CD4-positive, alpha-beta T cell treated with Interleukin-6 at 100 ng/mL for 8 hours (primary cell): ENCODE results near the gene INPP5A.

Experiments
- DNase-seq: peaks from one replicate; pipeline ENCODE4 v3.0.0-alpha.2; 2020; ENCODE audit warnings: mixed read lengths, low spot score

Gene INPP5A

DNA sequence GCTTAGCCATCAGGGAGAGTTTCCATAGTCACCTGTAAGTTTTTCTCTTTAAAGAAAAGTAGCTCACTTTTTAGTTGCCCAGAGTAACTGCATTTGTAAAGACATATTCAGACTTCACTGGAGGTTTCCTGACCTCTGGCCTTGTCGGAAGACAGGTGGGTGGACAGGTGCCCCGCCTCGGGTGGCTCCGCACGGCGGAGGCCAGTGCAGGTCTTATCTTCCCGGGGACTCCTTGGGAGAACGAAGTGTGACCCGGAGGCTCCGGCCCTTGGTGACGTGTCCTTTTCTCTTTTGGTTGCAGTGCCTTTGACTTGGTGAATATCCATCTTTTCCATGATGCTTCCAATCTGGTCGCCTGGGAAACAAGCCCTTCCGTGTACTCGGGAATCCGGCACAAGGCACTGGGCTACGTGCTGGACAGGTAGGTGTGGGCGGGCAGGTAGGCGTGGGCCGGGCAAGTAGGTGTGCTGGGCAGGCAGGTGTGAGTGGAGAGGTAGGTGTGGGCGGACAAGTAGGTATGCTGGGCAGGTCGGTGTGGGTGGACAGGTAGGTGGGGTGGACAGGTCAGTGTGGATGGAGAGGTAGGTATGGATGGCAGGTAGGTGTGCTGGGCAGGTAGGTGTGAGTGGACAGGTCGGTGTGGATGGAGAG lies 172.6 kb downstream of the INPP5A start:
- DNase-seq: no peak

DNA sequence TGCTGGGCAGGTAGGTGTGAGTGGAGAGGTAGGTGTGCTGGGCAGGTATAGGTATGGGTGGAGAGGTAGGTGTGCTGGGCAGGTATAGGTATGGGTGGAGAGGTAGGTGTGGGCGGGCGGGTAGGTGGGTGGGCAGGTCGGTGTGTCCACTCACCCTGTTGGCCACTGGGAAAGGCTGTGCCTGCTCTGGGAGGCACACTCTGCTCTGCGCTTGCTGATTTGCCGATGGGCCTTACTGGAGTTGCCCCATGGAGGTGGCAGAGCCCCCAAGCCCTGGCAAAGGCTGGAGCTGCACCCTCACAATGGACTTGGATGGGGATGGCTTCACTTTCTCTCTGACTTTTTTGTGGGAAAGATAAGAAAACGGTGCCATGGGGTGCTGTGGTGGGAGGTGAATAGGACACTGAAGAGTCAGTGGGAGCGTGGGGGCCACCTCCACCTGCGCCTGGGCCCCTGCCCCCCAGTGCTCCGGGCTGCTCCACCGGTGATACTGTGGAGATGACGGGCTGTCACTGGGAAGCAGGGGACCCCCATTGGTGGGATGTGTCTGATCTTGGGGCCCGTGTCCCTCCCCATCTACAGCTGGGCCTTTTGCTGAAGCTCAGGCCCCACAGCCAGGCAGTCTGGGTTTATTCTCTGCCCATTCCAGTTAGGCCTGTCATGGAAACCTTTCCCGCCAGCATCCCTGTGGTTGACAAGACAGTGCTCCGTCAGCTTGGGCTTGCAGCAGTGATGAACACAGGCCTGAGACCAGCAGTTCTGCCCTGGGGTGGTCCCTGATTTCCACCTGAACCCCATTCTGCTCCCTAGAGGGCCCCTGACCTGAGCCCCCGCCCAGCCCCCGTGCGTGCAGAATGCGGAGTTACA lies 173.4 kb downstream of the INPP5A start:
- DNase-seq: no peak

- DNase-seq: no peak
Measured at GRCh38 chr10:132711613-132712121, 174.1 kb downstream of the INPP5A start.

DNA sequence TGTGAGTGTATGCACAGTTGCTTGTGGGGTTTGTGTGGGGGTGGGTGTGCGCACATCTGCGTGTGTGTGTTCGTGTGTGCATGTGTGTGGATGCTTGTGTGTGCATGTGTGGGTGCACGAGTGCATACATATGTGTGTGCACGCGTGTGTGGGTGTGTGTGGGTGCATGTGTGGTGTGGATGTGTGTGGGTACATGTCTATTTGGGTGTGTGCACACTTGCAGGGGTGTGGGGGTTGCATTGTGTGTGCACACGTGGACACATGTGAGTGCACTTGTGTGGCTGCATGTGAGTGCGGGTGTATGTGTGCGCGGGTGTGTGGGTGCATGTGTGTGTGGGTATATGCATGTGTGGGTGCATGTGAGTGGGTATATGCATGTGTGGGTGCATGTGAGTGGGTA lies 174.7 kb downstream of the INPP5A start:
- DNase-seq: no peak

DNA sequence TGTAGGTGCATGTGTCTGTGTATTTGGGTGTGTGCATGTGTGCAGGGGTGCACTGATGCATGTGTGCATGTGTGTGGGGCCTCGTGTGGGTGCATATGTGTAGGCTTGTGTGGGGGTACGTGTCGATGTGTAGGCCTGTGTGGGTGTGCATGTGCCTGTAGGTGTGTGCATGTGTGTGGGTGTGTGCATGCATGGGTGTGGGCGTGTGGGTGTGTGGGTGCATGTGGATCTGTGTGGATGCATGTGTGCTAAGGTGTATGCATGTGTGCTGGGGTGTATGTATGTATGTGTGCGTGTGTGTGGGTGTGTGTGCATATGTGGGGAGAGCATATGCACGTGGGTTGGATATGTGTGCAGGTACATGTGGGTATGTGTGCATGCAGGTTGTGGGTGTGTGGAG lies 175.2 kb downstream of the INPP5A start:
- no peak for DNase-seq

DNA sequence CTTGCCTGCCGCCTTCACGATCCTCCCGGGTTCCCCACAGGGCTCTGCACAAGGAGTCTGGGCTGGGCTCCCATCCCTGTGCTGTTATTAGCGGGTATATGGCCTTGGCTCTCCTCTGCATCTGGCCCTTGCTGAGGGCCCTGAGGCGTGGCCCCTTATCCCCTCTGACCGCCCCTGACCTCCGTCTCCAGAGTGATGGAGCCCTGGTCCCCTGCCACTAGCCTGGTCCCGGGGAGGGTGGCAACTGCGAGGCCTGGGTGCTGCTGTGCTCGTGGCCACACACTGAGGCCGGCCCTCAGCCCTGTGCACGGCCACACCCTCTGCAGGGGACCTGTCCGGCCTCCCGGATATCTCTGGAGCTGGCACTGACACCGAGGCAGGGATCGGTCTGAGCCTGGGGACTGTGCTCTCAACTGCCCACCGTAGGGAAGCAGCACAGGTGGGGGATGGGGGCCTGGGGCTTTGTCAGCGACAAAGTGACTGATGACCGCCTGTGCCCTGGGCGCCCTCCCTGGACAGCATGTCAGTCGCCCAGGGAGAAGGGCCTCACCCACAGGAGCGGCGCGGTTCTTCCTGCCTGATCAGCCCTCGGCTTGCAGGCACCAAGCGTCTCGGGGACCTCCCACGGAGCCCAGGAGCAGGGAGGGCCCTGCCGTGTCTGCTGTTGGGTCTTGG lies 176.0 kb downstream of the INPP5A start:
- no peak for DNase-seq

DNA sequence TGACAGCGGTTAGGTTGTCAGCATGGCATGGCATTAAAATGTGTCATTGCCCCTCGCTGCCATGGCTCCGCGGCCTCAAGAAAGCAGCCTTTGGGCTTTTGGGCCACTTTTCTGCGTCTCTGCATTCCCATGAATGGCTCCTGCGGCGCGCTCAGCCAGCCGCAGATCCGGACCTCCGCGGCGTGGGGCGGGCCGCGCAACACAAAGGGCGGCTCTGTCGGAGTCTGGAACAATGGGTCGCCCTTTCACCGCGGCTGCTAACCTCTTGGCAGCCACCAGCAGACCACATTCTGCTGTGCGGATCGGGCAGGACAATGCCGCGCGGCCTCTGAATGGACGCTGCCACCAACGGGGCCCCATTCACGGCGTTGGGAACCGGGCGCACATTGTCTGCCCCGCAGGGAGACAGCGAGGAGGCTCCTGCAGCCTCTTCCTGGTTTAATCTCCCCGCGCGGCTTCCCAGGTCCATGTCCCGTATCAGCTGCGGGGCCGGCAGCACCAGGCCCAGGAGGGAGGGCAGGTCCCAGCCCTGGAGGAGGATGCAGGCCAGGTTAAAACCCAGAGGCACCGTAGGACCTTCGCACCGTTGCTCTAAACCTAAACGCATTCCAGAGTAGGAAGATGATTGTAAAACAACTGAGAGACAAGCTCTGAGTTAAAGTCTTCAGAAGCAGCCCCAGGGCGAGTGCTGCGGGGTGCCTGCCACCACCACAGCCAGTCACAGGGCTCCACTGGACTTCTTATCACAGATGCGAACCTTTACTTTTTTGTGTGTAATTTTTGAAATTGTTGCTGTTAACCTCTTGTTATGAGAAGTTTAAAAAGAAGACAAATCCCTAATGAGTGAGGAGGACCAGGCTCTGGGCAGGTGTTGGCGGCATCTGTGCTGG lies 176.8 kb downstream of the INPP5A start:
- no peak for DNase-seq

- DNase-seq: no peak
Measured at GRCh38 chr10:132714986-132715775, 177.6 kb downstream of the INPP5A start.

GRCh38 chr10:132715776-132716680 lies 178.4 kb downstream of the INPP5A start:
- no peak for DNase-seq

DNA sequence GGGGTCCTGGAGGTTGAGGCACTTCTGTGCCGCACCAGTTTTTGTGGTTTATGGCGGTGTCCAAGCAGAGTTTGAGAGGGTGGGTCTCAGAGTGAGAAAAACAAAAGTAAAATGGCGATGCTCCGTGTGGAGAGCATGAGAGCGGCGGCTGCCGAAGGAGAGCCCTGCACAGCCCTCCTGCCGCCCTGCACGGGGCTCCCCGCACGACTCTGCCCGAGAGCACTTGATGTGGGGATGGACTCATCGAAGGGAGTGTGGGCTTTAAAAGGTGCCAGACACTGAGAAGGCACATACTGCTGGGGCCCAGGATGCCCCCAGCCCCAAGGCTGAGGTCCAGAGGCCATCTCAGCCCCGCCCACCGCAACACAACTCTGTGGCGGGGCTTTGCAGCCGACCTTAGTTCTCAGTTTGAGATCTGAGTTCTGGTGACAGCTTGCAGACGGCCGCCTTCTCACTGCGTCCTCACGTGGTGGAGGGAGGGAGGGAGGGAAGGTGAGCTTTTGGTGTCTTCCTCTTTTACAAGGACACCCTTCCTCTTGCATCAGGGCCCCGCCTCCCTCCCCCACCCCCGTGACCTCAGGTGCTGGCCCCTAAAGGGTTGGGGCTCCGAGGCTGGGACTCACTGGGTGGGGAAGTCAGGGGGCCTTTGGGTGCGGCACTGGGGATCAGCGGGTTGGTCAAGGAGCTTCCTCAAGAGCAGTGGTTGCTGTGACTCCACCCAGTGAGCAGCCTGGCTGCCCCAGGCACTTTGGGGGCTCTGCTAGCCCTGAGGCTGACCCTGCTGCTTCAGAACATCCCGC lies 179.3 kb downstream of the INPP5A start:
- DNase-seq: no peak

DNA sequence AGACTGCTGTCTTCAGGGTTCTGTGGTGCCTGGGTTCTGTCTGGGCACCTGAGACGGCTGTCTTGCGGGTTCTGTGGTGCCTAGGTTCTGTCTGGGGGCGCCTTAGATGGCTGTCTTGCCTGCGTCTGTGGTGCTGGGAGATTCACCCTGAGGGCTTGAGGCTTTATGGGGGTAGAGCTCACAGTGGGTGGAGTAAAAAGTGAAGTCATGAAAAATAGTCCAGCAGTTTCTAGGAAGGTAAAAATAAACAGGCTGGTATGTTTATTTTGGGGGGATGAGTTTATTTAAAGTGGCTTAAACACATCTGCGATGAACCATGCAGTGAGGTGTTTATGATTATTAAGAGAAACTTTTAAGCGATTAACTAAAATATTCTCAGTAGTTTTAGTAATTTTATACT lies 184.1 kb downstream of the INPP5A start:
- DNase-seq: no peak

GRCh38 chr10:132722394-132723329 lies 185.1 kb downstream of the INPP5A start:
- DNase-seq: no peak

- DNase-seq: no peak
Measured at GRCh38 chr10:132723330-132723970, 185.9 kb downstream of the INPP5A start.

DNA sequence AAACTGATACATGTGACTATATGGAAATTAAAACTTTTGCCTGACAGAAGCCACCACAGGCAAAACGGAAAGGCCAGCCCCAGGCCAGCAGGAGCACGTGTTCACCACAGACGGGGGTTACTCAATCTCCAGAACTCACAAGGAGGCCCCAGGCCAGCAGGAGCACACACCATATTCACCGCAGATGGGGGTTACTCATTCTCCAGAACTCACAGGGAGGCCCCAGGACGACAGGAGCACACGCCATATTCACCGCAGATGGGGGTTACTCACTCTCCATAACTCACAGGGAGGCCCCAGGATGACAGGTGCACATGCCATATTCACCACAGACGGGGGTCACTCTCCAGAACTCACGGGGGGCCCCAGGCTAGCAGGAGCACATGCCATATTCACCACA lies 186.9 kb downstream of the INPP5A start:
- no peak for DNase-seq

DNA sequence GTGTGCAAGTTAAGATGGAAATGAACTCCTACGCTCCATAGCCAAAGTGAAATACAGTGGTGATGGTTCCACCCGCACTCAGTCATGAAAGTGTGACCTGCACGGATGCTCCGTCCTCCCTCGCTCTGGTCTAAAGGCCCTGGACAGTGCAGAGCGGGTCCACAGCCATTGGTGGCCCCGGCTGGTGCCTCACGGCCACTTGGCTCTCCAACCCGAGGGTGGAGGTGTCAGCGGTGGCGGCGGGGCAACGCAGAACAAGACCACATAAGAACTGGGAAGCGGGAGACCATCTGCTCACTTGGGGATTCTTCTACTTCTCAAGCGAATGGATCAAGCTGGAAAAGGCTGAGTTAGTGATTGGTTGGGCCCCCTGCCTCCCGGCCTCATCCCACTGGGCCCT lies 187.6 kb downstream of the INPP5A start:
- no peak for DNase-seq

DNA sequence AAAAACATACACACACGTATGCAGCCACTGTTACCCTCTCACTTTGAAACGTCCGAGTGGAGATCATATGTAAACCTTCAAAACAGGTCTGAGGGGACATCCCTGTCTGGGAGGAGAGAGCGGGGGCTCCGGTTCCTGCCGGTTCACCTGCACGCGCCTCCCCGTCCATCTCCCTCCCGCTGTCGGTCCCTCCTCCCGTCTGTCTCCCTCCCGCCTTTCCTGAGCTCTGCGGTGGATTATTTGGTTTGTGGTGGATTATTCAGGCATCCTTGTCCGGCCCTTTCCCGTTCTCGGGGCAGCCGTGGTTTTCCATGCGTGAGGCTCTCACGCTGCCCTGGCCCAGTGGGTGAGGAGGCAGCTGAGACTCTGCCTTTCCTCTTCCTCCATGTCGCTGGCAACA lies 188.6 kb downstream of the INPP5A start:
- no peak for DNase-seq

GRCh38 chr10:132726951-132727350 lies 189.4 kb downstream of the INPP5A start:
- DNase-seq: no peak
